DND-41 (cell line): Measurements from ENCODE around the gene PLAC1.

ENCODE experiments used
- ATAC-seq: fragments of 200-7000 bp; cut with Tn5 transposase; 3 replicates; pipeline ENCODE4 v1.9.1; 2021; ENCODE audit warnings: low read depth; ENCODE audit not compliant: insufficient read depth
- DNase-seq: peaks from one replicate; pipeline ENCODE4 v3.0.0-alpha.2; 2020
- H2AFZ ChIP-seq: 2 replicates; pipeline ENCODE4 v1.6.0; 2012; ENCODE audit warnings: low read depth, low read length
- H3K27ac ChIP-seq: 2 replicates; pipeline ENCODE4 v1.5.1; 2012; ENCODE audit warnings: low read length, inconsistent platforms
- H3K27me3 ChIP-seq: fragments of 200-600 bp; sonication (generic); 2 replicates; pipeline ENCODE4 v1.6.0; 2012; ENCODE audit warnings: low read length, mild to moderate bottlenecking, inconsistent platforms; ENCODE audit not compliant: insufficient read depth, poor library complexity
- H3K36me3 ChIP-seq: 2 replicates; pipeline ENCODE4 v1.5.1; 2012; ENCODE audit warnings: low read length, inconsistent platforms; ENCODE audit not compliant: insufficient read depth
- H3K4me1 ChIP-seq: 2 replicates; pipeline ENCODE4 v1.5.1; 2012; ENCODE audit warnings: mild to moderate bottlenecking, low read length; ENCODE audit not compliant: insufficient read depth
- H3K4me2 ChIP-seq: 2 replicates; pipeline ENCODE4 v1.6.0; 2012; ENCODE audit warnings: mild to moderate bottlenecking, moderate library complexity, low read length, inconsistent platforms; ENCODE audit not compliant: insufficient read depth
- H3K4me3 ChIP-seq, 2 experiments: fragments of 200-600 bp in 1 of 2; shearing (Covaris generic) in 1 of 2; 2 replicates each; pipeline ENCODE4 v1.5.1; 2012 to 2016; ENCODE audit warnings: inconsistent platforms in 2 of 2, low read length in 2 of 2, mild to moderate bottlenecking in 2 of 2, low read depth in 1 of 2, moderate library complexity in 1 of 2
- H3K79me2 ChIP-seq: 2 replicates; pipeline ENCODE4 v1.6.0; 2012; ENCODE audit warnings: low read length, inconsistent platforms; ENCODE audit not compliant: insufficient read depth
- H3K9ac ChIP-seq: 2 replicates; pipeline ENCODE4 v1.6.0; 2012; ENCODE audit warnings: low read depth, mild to moderate bottlenecking, inconsistent platforms, low read length, moderate library complexity
- H3K9me3 ChIP-seq: 2 replicates; pipeline ENCODE4 v1.5.1; 2012; ENCODE audit warnings: low read length, moderate library complexity, mild to moderate bottlenecking, inconsistent platforms; ENCODE audit not compliant: insufficient read depth, severe bottlenecking
- H4K20me1 ChIP-seq: 2 replicates; pipeline ENCODE4 v1.6.0; 2012; ENCODE audit warnings: low read length; ENCODE audit not compliant: insufficient read depth
- EZH2 ChIP-seq: IDR thresholded peaks from 3 replicates; pipeline ENCODE4 v1.6.1; 2012; ENCODE audit warnings: borderline replicate concordance, low read depth, mild to moderate bottlenecking, moderate library complexity, low read length, inconsistent platforms; ENCODE audit not compliant: severe bottlenecking
- TF ChIP-seq, protein P1 (sequence below): IDR thresholded peaks from 2 replicates; pipeline ENCODE4 v1.5.1; 2012; ENCODE audit warnings: borderline replicate concordance, low read length, moderate library complexity, mild to moderate bottlenecking; ENCODE audit not compliant: poor library complexity, severe bottlenecking; ENCODE audit errors: extremely low read depth

PLAC1 gene

DNA sequence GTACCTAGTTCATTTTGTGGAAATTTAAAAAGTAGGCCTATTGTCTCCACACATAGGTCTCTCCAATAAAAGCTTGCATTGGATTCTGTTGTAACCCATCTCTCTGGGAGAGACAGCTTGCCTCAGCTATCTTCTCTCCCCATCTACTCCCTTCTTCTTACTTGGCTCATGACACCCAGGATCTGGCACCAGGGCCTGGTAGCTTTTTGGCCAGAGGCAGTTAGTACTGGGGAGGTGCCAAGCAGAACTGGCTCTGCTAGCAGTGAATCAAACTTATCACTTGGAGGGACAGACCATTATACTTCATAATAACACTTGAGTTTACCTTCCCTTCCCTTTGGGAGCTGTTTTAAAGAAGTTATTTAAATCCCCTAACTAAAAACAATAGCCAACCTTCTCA lies 31.8 kb downstream of the PLAC1 start:
- ATAC-seq (no peak), DNase-seq (no peak)
- Histone ChIP-seq H3K4me3 (no peak overlapping the region), H3K36me3 (no peaks in the 10 kb centered on the region), H3K27ac (no peak overlapping the region), H3K4me1 (peaks cover 4% of the 10 kb centered on the region; the same call in 1 of the 2 replicates), H3K4me2 (no peak overlapping the region), H3K27me3 (no peaks in the 10 kb centered on the region), H3K9ac (no peak overlapping the region), H4K20me1 (no peaks in the 10 kb centered on the region), H2AFZ (no peak overlapping the region), H3K79me2 (no peaks in the 10 kb centered on the region), H3K9me3 (no peaks in the 10 kb centered on the region)
- TF ChIP-seq, protein P1, sequence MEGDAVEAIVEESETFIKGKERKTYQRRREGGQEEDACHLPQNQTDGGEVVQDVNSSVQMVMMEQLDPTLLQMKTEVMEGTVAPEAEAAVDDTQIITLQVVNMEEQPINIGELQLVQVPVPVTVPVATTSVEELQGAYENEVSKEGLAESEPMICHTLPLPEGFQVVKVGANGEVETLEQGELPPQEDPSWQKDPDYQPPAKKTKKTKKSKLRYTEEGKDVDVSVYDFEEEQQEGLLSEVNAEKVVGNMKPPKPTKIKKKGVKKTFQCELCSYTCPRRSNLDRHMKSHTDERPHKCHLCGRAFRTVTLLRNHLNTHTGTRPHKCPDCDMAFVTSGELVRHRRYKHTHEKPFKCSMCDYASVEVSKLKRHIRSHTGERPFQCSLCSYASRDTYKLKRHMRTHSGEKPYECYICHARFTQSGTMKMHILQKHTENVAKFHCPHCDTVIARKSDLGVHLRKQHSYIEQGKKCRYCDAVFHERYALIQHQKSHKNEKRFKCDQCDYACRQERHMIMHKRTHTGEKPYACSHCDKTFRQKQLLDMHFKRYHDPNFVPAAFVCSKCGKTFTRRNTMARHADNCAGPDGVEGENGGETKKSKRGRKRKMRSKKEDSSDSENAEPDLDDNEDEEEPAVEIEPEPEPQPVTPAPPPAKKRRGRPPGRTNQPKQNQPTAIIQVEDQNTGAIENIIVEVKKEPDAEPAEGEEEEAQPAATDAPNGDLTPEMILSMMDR = no peak

DNA sequence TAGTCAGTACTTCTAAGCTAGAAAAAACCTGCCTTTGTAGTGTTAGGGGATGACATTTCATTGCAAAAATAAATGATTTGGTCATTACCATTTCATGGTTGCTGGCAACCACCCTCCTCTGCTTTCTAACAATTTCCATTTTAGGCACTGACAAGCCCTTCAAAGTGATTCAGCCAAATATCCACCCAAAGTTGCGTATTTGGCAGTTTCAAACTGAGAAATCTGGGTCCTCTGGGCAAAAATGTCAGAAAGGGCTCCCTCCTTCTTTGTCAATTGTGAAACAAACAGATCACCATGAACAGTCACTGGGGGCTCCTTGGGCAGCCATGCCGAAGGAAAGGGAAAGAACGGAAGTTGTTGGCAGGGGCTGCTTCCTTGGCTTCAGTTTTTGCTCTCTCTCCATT lies 33.0 kb downstream of the PLAC1 start:
- Histone ChIP-seq H3K4me2 (no peak overlapping the region), H3K36me3 (no peaks in the 10 kb centered on the region), H3K9me3 (no peaks in the 10 kb centered on the region), H3K4me3 (no peak overlapping the region), H4K20me1 (no peaks in the 10 kb centered on the region), H3K9ac (no peak overlapping the region), H3K27ac (no peak overlapping the region), H2AFZ (no peak overlapping the region), H3K4me1 (peaks cover 4% of the 10 kb centered on the region; the same call in 1 of the 2 replicates), H3K27me3 (no peaks in the 10 kb centered on the region), H3K79me2 (no peaks in the 10 kb centered on the region)
- no peak for DNase-seq
- TF ChIP-seq EZH2 = no peak
- TF ChIP-seq, protein P1 = no peak
- no peak for ATAC-seq

DNA sequence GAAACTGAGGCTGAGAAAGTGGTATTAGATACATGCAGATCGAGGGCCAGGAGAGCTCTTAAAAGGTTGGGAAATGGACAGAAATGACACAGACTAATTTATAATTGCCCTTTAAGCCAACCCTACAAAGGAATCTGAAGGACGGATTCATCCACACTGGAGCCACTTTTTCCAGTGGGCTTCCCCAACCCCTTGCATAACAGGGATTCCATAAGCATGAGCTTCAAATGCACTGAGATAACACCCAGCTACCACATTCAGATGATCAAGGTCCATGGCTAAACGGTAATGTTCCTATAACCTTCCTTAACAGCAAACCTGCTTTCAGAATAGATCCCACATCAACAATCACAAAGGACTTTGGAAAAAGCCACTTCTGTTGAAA lies 34.2 kb downstream of the PLAC1 start:
- Histone ChIP-seq H2AFZ (no peak overlapping the region; the same call in 1 of the 2 replicates), H3K36me3 (no peaks in the 10 kb centered on the region), H3K79me2 (no peaks in the 10 kb centered on the region), H4K20me1 (no peaks in the 10 kb centered on the region), H3K4me3 (no peak overlapping the region), H3K27ac (no peak overlapping the region), H3K27me3 (no peaks in the 10 kb centered on the region), H3K4me1 (peaks cover 4% of the 10 kb centered on the region; the same call in 1 of the 2 replicates), H3K4me2 (no peak overlapping the region), H3K9me3 (no peaks in the 10 kb centered on the region), H3K9ac (no peak overlapping the region)
- ATAC-seq (no peak), DNase-seq (no peak)
- TF ChIP-seq EZH2 = no peak
- TF ChIP-seq, protein P1 = no peak

DNA sequence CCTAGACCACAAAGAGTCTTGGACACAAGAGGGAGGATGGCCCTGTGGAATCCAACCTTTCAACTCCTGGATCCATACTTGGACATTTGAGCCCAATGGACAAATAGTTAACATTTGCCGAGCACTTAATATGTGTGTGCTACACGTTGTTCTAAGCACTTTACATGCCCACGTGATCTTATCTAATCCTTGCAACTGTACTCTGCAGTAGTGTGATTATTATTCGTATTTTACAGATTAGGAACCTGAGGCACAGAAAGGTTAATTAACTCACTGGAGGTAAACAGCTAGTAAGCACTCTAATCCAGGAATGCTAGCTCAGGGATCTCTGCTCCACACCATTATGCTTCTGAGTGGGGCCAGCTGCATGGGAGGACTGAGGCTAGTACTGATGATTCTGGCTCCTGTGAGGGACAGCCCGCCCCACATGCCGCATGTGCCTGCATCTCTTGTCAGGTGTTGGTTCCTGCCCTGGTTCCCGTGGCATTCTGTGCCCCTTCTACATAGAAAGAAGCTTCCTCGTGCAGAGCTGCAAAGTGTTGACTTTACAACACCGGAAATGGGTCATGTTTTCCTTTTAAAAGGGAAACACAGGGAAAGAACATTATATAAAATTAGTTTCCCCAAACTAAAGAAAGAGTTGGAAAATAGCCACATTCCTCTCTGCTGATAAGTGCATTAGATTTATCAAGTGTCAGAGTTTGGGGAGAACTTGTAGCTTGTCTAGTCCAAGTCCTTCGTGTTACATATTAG lies 34.8 kb downstream of the PLAC1 start:
- Histone ChIP-seq H3K4me1 (peaks cover 4% of the 10 kb centered on the region; the same call in 1 of the 2 replicates), H3K9me3 (no peaks in the 10 kb centered on the region), H2AFZ (no peak overlapping the region), H3K79me2 (no peaks in the 10 kb centered on the region), H4K20me1 (no peaks in the 10 kb centered on the region), H3K27me3 (no peaks in the 10 kb centered on the region), H3K4me2 (no peak overlapping the region), H3K36me3 (no peaks in the 10 kb centered on the region), H3K27ac (no peak overlapping the region), H3K9ac (no peak overlapping the region), H3K4me3 (no peak overlapping the region)
- TF ChIP-seq EZH2 = no peak
- TF ChIP-seq, protein P1 = no peak
- ATAC-seq (no peak), DNase-seq (no peak)
